ENCODE measurements around the gene NYNRIN.

NYNRIN gene

DNA sequence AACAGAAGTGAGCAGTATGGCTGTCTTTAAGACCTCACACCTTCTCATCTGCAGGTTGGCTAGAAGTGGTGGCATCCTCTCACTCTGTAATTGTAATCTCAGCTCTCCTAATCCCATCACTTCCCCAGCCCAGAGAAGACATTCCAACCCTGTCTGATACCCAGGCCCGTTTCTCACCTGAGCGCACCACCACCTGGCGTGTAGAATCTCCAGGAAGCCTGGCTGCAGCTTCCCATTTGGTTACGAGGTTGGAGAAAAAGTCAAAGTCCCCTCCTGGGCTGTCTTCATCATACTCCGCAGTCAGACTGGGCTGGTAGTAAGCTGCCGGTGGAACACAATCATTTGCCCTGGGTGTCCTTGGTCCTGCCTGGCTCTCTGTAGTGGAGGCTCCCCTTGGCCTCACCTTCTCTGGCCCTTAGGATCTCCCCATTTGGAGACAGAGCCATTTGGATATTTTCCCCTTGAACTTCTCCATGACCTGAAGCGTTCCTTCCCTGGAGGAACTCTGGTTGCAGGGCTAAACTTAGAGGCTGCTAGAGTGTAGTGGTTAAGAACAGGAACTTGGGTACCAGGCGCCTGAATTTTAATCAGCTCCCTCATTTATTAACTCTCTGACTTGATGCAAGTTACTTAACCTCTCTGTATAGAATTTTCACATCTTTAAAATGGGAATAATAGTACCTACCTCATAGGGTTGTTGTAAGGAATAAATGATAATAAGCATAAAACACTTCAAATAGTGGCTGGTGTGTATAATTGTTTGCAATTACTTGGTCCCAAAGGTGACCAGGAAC lies 42.0 kb downstream of the NYNRIN start:
- Histone ChIP-seq H3K4me2 (ENCODE audit: low read length) (peak overlapping the region; percentile 95), H3K4me1 (ENCODE audit: insufficient read depth, low read length, severe bottlenecking) (peaks cover 43% of the 10 kb centered on the region), H3K79me2 (ENCODE audit: insufficient read depth, low read length) (0 out of 2 replicates have a peak, but pooled peaks cover 6% of the 10 kb centered on the region), H3K9ac (ENCODE audit: low read length) (peak overlapping the region; percentile 89), H3K27me3 (ENCODE audit: insufficient read depth, low read length) (no peaks in the 10 kb centered on the region), H3F3A (ENCODE audit: insufficient read depth, low read length) (no peaks in the 10 kb centered on the region; the same call in 1 of the 2 replicates), H3K36me3 (ENCODE audit: insufficient read depth, low read length) (peaks cover 61% of the 10 kb centered on the region), H2AFZ (ENCODE audit: low read length) (no peak overlapping the region), H3K27ac (ENCODE audit: low read depth, low read length, poor library complexity, severe bottlenecking) (peak overlapping the region; percentile 72), H3K9me3 (ENCODE audit: low read length) (no peaks in the 10 kb centered on the region), H3K4me3 (ENCODE audit: low read depth, low read length, poor library complexity, severe bottlenecking) (peak overlapping the region; percentile 78), H3K9me2 (ENCODE audit: low read depth, low read length) (no peaks in the 10 kb centered on the region), H4K20me1 (ENCODE audit: insufficient read depth, low read length) (no peaks in the 10 kb centered on the region)
- no peak for TF ChIP-seq EZH2 (IDR thresholded peaks at IDR 0.05; ENCODE audit: borderline replicate concordance, low read length)
- TF ChIP-seq, protein P1, sequence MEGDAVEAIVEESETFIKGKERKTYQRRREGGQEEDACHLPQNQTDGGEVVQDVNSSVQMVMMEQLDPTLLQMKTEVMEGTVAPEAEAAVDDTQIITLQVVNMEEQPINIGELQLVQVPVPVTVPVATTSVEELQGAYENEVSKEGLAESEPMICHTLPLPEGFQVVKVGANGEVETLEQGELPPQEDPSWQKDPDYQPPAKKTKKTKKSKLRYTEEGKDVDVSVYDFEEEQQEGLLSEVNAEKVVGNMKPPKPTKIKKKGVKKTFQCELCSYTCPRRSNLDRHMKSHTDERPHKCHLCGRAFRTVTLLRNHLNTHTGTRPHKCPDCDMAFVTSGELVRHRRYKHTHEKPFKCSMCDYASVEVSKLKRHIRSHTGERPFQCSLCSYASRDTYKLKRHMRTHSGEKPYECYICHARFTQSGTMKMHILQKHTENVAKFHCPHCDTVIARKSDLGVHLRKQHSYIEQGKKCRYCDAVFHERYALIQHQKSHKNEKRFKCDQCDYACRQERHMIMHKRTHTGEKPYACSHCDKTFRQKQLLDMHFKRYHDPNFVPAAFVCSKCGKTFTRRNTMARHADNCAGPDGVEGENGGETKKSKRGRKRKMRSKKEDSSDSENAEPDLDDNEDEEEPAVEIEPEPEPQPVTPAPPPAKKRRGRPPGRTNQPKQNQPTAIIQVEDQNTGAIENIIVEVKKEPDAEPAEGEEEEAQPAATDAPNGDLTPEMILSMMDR (IDR thresholded peaks at IDR 0.05; ENCODE audit: low read length): no peak

DNA sequence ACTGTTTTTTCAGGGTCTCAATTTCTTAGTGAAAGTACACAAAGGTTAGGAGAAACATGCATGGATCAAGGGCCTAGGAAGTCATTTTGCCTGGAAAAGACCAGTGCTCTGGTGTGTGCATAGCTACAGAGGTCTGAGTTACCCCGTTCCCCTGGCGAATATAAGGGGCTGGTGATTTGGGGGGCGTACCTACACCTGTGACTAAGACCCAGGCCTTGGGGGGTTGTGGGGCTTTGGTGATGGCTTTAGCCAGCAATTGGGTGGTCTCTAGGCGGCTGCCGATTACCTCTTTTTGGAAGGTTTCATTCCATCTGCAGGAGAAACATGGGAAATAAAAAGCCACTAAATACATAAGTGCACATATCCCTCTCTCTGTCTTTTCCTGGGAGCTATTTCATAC lies 42.7 kb downstream of the NYNRIN start:
- Histone ChIP-seq H3F3A (ENCODE audit: insufficient read depth, low read length) (no peaks in the 10 kb centered on the region; the same call in 1 of the 2 replicates), H2AFZ (ENCODE audit: low read length) (no peak overlapping the region), H3K4me1 (ENCODE audit: insufficient read depth, low read length, severe bottlenecking) (peaks cover 39% of the 10 kb centered on the region), H3K9me3 (ENCODE audit: low read length) (no peaks in the 10 kb centered on the region), H4K20me1 (ENCODE audit: insufficient read depth, low read length) (no peaks in the 10 kb centered on the region), H3K27ac (ENCODE audit: low read depth, low read length, poor library complexity, severe bottlenecking) (peak overlapping the region; percentile 72), H3K27me3 (ENCODE audit: insufficient read depth, low read length) (no peaks in the 10 kb centered on the region), H3K9me2 (ENCODE audit: low read depth, low read length) (no peaks in the 10 kb centered on the region), H3K9ac (ENCODE audit: low read length) (peak overlapping the region; percentile 89), H3K79me2 (ENCODE audit: insufficient read depth, low read length) (0 out of 2 replicates have a peak, but pooled peaks cover 6% of the 10 kb centered on the region), H3K4me2 (ENCODE audit: low read length) (peak overlapping the region; percentile 95), H3K4me3 (ENCODE audit: low read depth, low read length, poor library complexity, severe bottlenecking) (peak overlapping the region; percentile 78), H3K36me3 (ENCODE audit: insufficient read depth, low read length) (peaks cover 55% of the 10 kb centered on the region)
- TF ChIP-seq EZH2 (IDR thresholded peaks at IDR 0.05; ENCODE audit: borderline replicate concordance, low read length): no peak
- TF ChIP-seq, protein P1 (IDR thresholded peaks at IDR 0.05; ENCODE audit: low read length): no peak

DNA sequence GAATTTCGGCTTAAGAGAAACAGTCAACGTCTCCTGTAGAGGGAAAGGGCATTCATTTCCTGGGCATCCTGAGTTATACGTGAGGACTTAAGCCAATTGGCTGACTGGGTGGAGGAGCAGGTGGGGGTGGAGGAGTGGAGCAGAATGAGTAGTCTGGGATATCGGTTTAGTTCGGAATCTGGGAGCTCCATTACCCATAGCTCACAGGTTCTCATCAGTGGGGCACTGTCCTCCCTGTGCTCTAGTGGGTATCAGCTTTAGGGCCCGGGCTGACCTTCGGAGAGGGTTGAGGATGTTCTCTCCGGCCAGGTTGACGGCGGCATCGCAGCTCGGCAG lies 43.1 kb downstream of the NYNRIN start:
- peak overlapping the region; percentile 95 for H3K4me2 ChIP-seq (ENCODE audit: low read length)
- no peaks in the 10 kb centered on the region for H3K27me3 ChIP-seq (ENCODE audit: insufficient read depth, low read length)
- H3F3A ChIP-seq (ENCODE audit: insufficient read depth, low read length): no peaks in the 10 kb centered on the region; the same call in 1 of the 2 replicates
- no peaks in the 10 kb centered on the region for H3K9me2 ChIP-seq (ENCODE audit: low read depth, low read length)
- H3K9ac ChIP-seq (ENCODE audit: low read length): peak overlapping the region; percentile 89
- H3K36me3 ChIP-seq (ENCODE audit: insufficient read depth, low read length): peaks cover 53% of the 10 kb centered on the region
- H3K79me2 ChIP-seq (ENCODE audit: insufficient read depth, low read length): 0 out of 2 replicates have a peak, but pooled peaks cover 6% of the 10 kb centered on the region
- H3K9me3 ChIP-seq (ENCODE audit: low read length): no peaks in the 10 kb centered on the region
- no peak overlapping the region for H2AFZ ChIP-seq (ENCODE audit: low read length)
- H3K4me1 ChIP-seq (ENCODE audit: insufficient read depth, low read length, severe bottlenecking): peaks cover 35% of the 10 kb centered on the region
- H3K27ac ChIP-seq (ENCODE audit: low read depth, low read length, poor library complexity, severe bottlenecking): peak overlapping the region; percentile 72
- no peaks in the 10 kb centered on the region for H4K20me1 ChIP-seq (ENCODE audit: insufficient read depth, low read length)
- TF ChIP-seq, protein P1 (IDR thresholded peaks at IDR 0.05; ENCODE audit: low read length): no peak
- TF ChIP-seq EZH2 (IDR thresholded peaks at IDR 0.05; ENCODE audit: borderline replicate concordance, low read length): no peak
- H3K4me3 ChIP-seq (ENCODE audit: low read depth, low read length, poor library complexity, severe bottlenecking): peak overlapping the region; percentile 78
